ENCODE data around the gene PLXNA3. TPM values are rescaled to one million over a fixed set of nuclear protein-coding genes. Genes with fewer than 3 reads are reported as not detected.

Gene PLXNA3
- total and polyA plus RNA-seq, 2 experiments from 2014 or later: 2.7 to 5.4 TPM

DNA sequence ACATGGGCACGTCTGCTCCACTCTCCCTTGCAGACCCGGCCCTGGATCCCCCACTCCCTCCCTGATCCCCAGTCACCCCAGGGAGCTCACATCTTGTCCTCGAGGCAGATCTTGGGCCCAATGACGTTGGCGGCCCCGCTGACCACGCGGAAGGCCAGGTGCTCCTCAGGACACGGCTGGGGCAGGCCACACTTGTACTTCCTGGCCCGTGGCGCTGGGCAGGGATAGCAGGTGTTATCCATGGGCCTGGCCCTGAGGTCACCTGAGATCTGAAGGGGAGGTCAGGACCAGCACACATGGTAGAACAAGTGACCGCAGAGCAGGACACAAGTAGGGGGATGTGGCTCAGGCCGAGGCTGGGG is 50.3 kb downstream of the PLXNA3 start:
- TF ChIP-seq, protein P1, sequence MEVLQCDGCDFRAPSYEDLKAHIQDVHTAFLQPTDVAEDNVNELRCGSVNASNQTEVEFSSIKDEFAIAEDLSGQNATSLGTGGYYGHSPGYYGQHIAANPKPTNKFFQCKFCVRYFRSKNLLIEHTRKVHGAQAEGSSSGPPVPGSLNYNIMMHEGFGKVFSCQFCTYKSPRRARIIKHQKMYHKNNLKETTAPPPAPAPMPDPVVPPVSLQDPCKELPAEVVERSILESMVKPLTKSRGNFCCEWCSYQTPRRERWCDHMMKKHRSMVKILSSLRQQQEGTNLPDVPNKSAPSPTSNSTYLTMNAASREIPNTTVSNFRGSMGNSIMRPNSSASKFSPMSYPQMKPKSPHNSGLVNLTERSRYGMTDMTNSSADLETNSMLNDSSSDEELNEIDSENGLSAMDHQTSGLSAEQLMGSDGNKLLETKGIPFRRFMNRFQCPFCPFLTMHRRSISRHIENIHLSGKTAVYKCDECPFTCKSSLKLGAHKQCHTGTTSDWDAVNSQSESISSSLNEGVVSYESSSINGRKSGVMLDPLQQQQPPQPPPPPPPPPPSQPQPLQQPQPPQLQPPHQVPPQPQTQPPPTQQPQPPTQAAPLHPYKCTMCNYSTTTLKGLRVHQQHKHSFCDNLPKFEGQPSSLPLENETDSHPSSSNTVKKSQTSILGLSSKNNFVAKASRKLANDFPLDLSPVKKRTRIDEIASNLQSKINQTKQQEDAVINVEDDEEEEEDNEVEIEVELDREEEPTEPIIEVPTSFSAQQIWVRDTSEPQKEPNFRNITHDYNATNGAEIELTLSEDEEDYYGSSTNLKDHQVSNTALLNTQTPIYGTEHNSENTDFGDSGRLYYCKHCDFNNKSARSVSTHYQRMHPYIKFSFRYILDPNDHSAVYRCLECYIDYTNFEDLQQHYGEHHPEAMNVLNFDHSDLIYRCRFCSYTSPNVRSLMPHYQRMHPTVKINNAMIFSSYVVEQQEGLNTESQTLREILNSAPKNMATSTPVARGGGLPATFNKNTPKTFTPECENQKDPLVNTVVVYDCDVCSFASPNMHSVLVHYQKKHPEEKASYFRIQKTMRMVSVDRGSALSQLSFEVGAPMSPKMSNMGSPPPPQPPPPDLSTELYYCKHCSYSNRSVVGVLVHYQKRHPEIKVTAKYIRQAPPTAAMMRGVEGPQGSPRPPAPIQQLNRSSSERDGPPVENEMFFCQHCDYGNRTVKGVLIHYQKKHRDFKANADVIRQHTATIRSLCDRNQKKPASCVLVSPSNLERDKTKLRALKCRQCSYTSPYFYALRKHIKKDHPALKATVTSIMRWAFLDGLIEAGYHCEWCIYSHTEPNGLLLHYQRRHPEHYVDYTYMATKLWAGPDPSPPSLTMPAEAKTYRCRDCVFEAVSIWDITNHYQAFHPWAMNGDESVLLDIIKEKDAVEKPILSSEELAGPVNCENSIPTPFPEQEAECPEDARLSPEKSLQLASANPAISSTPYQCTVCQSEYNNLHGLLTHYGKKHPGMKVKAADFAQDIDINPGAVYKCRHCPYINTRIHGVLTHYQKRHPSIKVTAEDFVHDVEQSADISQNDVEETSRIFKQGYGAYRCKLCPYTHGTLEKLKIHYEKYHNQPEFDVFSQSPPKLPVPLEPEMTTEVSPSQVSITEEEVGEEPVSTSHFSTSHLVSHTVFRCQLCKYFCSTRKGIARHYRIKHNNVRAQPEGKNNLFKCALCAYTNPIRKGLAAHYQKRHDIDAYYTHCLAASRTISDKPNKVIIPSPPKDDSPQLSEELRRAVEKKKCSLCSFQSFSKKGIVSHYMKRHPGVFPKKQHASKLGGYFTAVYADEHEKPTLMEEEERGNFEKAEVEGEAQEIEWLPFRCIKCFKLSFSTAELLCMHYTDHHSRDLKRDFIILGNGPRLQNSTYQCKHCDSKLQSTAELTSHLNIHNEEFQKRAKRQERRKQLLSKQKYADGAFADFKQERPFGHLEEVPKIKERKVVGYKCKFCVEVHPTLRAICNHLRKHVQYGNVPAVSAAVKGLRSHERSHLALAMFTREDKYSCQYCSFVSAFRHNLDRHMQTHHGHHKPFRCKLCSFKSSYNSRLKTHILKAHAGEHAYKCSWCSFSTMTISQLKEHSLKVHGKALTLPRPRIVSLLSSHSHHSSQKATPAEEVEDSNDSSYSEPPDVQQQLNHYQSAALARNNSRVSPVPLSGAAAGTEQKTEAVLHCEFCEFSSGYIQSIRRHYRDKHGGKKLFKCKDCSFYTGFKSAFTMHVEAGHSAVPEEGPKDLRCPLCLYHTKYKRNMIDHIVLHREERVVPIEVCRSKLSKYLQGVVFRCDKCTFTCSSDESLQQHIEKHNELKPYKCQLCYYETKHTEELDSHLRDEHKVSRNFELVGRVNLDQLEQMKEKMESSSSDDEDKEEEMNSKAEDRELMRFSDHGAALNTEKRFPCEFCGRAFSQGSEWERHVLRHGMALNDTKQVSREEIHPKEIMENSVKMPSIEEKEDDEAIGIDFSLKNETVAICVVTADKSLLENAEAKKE (CRISPR knock-in tag; IDR thresholded peaks at IDR 0.05): no peak
- no peak for TF ChIP-seq STAT1 (IDR thresholded peaks at IDR 0.05; ENCODE audit: unreplicated experiment)
- no peak for DNase-seq (ENCODE audit: low spot score)
- Histone ChIP-seq H2AFZ (no peak overlapping the region), H3K4me3 (no peak overlapping the region), H3K4me1 (ENCODE audit: insufficient read depth) (no peaks in the 10 kb centered on the region), H3K79me2 (replicated peaks; ENCODE audit: insufficient read depth) (no peaks in the 10 kb centered on the region), H3K36me3 (ENCODE audit: insufficient read depth) (no peaks in the 10 kb centered on the region), H3F3A (replicated peaks; ENCODE audit: low read depth) (no peaks in the 10 kb centered on the region), H4K20me1 (replicated peaks; ENCODE audit: insufficient read depth) (no peaks in the 10 kb centered on the region), H3K27ac (ENCODE audit: low read depth) (no peak overlapping the region), H3K4me2 (no peak overlapping the region), H3K27me3 (ENCODE audit: insufficient read depth) (no peaks in the 10 kb centered on the region), H3K9me2 (ENCODE audit: insufficient read depth) (no peaks in the 10 kb centered on the region)
- H3K9me3 Mint-ChIP-seq: no peaks in the 10 kb centered on the region
- no peaks in the 10 kb centered on the region for H3K27me3 Mint-ChIP-seq (ENCODE audit: insufficient read depth, low read depth, poor library complexity)
- H3K36me3 Mint-ChIP-seq (ENCODE audit: low read depth): peaks cover 13% of the 10 kb centered on the region; the same call in 2 of the 3 replicates
- H3K4me3 Mint-ChIP-seq: no peak overlapping the region
- no peaks in the 10 kb centered on the region for H3K4me1 Mint-ChIP-seq
- H3K27ac Mint-ChIP-seq: no peak overlapping the region
- no peak for ATAC-seq

DNA sequence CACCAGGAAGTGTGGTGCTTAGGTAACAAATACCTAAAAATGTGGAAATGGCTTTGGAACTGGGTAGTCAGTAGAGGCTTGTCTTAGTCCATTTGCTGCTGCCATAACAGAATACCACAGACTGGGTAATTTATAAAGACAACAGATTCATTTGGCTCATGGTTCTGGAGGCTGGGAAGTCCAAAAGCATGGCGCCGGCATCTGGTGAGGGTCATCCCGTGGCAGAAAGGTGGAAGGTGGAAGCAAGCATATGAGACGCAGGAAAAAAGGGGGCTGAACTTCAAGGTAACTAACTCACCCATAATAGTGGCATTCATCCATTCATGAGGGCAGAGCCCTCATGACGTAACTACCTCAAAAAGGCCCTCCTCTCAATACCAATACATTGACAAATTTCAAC is 51.4 kb downstream of the PLXNA3 start:
- no peaks in the 10 kb centered on the region for H3K4me1 Mint-ChIP-seq
- H3F3A ChIP-seq (replicated peaks; ENCODE audit: low read depth): no peaks in the 10 kb centered on the region
- ATAC-seq: no peak
- no peak overlapping the region for H3K4me3 Mint-ChIP-seq
- no peaks in the 10 kb centered on the region for H3K36me3 ChIP-seq (ENCODE audit: insufficient read depth)
- H3K4me3 ChIP-seq: no peak overlapping the region
- H3K4me2 ChIP-seq: no peak overlapping the region
- H3K36me3 Mint-ChIP-seq (ENCODE audit: low read depth): peaks cover 13% of the 10 kb centered on the region; the same call in 2 of the 3 replicates
- no peaks in the 10 kb centered on the region for H3K9me2 ChIP-seq (ENCODE audit: insufficient read depth)
- no peaks in the 10 kb centered on the region for H4K20me1 ChIP-seq (replicated peaks; ENCODE audit: insufficient read depth)
- no peak for DNase-seq (ENCODE audit: low spot score)
- no peaks in the 10 kb centered on the region for H3K27me3 ChIP-seq (ENCODE audit: insufficient read depth)
- H3K9me3 Mint-ChIP-seq: no peaks in the 10 kb centered on the region
- no peak overlapping the region for H3K27ac ChIP-seq (ENCODE audit: low read depth)
- H2AFZ ChIP-seq: no peak overlapping the region
- no peaks in the 10 kb centered on the region for H3K27me3 Mint-ChIP-seq (ENCODE audit: insufficient read depth, low read depth, poor library complexity)
- no peak overlapping the region for H3K27ac Mint-ChIP-seq
- H3K4me1 ChIP-seq (ENCODE audit: insufficient read depth): no peaks in the 10 kb centered on the region
- no peaks in the 10 kb centered on the region for H3K79me2 ChIP-seq (replicated peaks; ENCODE audit: insufficient read depth)
- TF ChIP-seq POLR2AphosphoS5 (IDR thresholded peaks at IDR 0.05; ENCODE audit: low read depth) (no peak), STAT1 (IDR thresholded peaks at IDR 0.05; ENCODE audit: unreplicated experiment) (no peak), ZNF331 (CRISPR knock-in tag; IDR thresholded peaks at IDR 0.05; ENCODE audit: low read depth) (no peak), EZH2 (IDR thresholded peaks at IDR 0.05; ENCODE audit: low read depth, unreplicated experiment) (no peak)
- TF ChIP-seq, protein P2, sequence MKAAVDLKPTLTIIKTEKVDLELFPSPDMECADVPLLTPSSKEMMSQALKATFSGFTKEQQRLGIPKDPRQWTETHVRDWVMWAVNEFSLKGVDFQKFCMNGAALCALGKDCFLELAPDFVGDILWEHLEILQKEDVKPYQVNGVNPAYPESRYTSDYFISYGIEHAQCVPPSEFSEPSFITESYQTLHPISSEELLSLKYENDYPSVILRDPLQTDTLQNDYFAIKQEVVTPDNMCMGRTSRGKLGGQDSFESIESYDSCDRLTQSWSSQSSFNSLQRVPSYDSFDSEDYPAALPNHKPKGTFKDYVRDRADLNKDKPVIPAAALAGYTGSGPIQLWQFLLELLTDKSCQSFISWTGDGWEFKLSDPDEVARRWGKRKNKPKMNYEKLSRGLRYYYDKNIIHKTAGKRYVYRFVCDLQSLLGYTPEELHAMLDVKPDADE (IDR thresholded peaks at IDR 0.05): no peak
- TF ChIP-seq, protein P3, sequence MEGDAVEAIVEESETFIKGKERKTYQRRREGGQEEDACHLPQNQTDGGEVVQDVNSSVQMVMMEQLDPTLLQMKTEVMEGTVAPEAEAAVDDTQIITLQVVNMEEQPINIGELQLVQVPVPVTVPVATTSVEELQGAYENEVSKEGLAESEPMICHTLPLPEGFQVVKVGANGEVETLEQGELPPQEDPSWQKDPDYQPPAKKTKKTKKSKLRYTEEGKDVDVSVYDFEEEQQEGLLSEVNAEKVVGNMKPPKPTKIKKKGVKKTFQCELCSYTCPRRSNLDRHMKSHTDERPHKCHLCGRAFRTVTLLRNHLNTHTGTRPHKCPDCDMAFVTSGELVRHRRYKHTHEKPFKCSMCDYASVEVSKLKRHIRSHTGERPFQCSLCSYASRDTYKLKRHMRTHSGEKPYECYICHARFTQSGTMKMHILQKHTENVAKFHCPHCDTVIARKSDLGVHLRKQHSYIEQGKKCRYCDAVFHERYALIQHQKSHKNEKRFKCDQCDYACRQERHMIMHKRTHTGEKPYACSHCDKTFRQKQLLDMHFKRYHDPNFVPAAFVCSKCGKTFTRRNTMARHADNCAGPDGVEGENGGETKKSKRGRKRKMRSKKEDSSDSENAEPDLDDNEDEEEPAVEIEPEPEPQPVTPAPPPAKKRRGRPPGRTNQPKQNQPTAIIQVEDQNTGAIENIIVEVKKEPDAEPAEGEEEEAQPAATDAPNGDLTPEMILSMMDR (conservative IDR thresholded peaks at IDR 0.05; ENCODE audit: low read depth in 2 of 2): no peak

Data from GM23338 (cell line).